BJ (cell line): ENCODE results near the gene CTNNBIP1. TPM values are rescaled to one million over a fixed set of nuclear protein-coding genes. Genes with fewer than 3 reads are reported as not detected.

ENCODE experiments used
- CTCF ChIA-PET: fragments of 350-600 bp; formaldehyde crosslinking; extraction: SDS; loops from one replicate; lab custom pipeline; 2021; ENCODE audit warnings: antibody characterized with exemption, inconsistent platforms; lab: Yijun Ruan, JAX
- POLR2A ChIA-PET: fragments of 300-600 bp; sonication (Branson Sonifier 250); formaldehyde crosslinking; extraction: SDS; loops from one replicate; lab custom pipeline; 2021; ENCODE audit warnings: antibody characterized with exemption; lab: Charles Lee
- DNase-seq: peaks from one replicate; pipeline ENCODE4 v3.0.0-alpha.2; 2011; ENCODE audit warnings: low read depth
- H3K27me3 ChIP-seq: 2 replicates; pipeline ENCODE4 v1.6.0; 2011; ENCODE audit warnings: low read length; ENCODE audit not compliant: control insufficient read depth, insufficient read depth
- H3K36me3 ChIP-seq: 2 replicates; pipeline ENCODE4 v1.5.1; 2011; ENCODE audit warnings: low read length; ENCODE audit not compliant: control insufficient read depth, insufficient read depth
- H3K4me3 ChIP-seq: 2 replicates; pipeline ENCODE4 v1.5.1; 2011; ENCODE audit warnings: low read depth, mild to moderate bottlenecking, control low read depth, low read length
- polyA plus RNA-seq: library from polyadenylated mRNA; depleted of rRNA; stranded (reverse); fragments of >200 nt; gene quantifications from 2 replicates; pipeline ENCODE4 v1.2.3, GENCODE V29; 2011
- TF ChIP-seq, protein P1 (sequence below): IDR thresholded peaks from 2 replicates; pipeline ENCODE4 v1.5.1; 2011; ENCODE audit warnings: low read depth, mild to moderate bottlenecking, control low read depth, inconsistent platforms, low read length, moderate library complexity; ENCODE audit not compliant: insufficient read depth

The CTNNBIP1 gene
- polyA plus RNA-seq, 1 experiment = 25.5 TPM

- no peak for DNase-seq
- Histone ChIP-seq H3K27me3 (no peaks in the 10 kb centered on the region), H3K4me3 (peak overlapping the region; percentile 91), H3K36me3 (peaks cover 2% of the 10 kb centered on the region; the same call in 1 of the 2 replicates)
- ChIA-PET POLR2A (no interaction called here), CTCF (interaction anchor here (0.6 to 4.5 kb wide), 14 partner anchors 8 to 316 kb away, joined by 3 to 45 read pairs (median 6); partner anchors contain the start of genes KIF1B and UBE4B)
- TF ChIP-seq, protein P1, sequence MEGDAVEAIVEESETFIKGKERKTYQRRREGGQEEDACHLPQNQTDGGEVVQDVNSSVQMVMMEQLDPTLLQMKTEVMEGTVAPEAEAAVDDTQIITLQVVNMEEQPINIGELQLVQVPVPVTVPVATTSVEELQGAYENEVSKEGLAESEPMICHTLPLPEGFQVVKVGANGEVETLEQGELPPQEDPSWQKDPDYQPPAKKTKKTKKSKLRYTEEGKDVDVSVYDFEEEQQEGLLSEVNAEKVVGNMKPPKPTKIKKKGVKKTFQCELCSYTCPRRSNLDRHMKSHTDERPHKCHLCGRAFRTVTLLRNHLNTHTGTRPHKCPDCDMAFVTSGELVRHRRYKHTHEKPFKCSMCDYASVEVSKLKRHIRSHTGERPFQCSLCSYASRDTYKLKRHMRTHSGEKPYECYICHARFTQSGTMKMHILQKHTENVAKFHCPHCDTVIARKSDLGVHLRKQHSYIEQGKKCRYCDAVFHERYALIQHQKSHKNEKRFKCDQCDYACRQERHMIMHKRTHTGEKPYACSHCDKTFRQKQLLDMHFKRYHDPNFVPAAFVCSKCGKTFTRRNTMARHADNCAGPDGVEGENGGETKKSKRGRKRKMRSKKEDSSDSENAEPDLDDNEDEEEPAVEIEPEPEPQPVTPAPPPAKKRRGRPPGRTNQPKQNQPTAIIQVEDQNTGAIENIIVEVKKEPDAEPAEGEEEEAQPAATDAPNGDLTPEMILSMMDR = peak; percentile 57
Observed at GRCh38 chr1:9942399-9942938, 32.4 kb upstream of the CTNNBIP1 start.

GRCh38 chr1:9929431-9930385, 19.6 kb upstream of the CTNNBIP1 start:
- no peak for DNase-seq
- ChIA-PET CTCF (no interaction called here), POLR2A (interaction anchor here (0.6 kb wide), 1 partner anchor 13 kb away, joined by 4 read pairs; no protein-coding TSS in a partner anchor)
- no peak overlapping the region for H3K4me3 ChIP-seq
- H3K36me3 ChIP-seq = no peaks in the 10 kb centered on the region; the same call in 1 of the 2 replicates
- TF ChIP-seq, protein P1 = no peak
- H3K27me3 ChIP-seq = no peaks in the 10 kb centered on the region

GRCh38 chr1:9927259-9927658, 17.2 kb upstream of the CTNNBIP1 start:
- DNase-seq = no peak
- ChIA-PET POLR2A (no interaction called here), CTCF (no interaction called here)
- Histone ChIP-seq H3K27me3 (no peaks in the 10 kb centered on the region), H3K36me3 (no peaks in the 10 kb centered on the region; the same call in 1 of the 2 replicates), H3K4me3 (no peak overlapping the region)
- TF ChIP-seq, protein P1 = no peak

- DNase-seq = no peak
- POLR2A ChIA-PET = no interaction called here
- Histone ChIP-seq H3K4me3 (no peak overlapping the region), H3K36me3 (no peaks in the 10 kb centered on the region), H3K27me3 (no peaks in the 10 kb centered on the region)
- TF ChIP-seq, protein P1 = no peak
- CTCF ChIA-PET = interaction anchor here (0.6 to 1.3 kb wide), 3 partner anchors 20 to 39 kb away, joined by 3 read pairs; partner anchors contain the start of genes LZIC and NMNAT1
Observed at GRCh38 chr1:9922342-9922741, 12.3 kb upstream of the CTNNBIP1 start.

DNA sequence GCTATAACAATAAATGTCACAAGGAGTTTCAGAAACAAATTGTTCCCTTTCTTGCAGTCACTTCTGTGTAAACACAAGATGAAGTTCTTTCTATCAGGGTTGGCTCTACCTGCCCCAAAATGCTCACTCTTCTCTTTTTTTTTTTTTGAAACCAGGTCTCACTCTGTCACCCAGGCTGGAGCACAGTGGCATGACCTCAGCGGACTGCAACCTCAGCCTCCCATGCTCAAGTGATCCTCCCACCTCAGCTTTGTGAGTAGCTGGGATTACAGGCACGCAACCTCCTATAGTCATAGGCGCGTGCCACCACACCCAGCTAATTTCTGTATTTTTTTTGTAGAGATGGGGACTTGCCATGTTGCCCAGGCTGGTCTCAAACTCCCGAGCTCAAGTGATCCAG, 10.5 kb upstream of the CTNNBIP1 start:
- Histone ChIP-seq H3K27me3 (no peaks in the 10 kb centered on the region), H3K36me3 (no peaks in the 10 kb centered on the region), H3K4me3 (no peak overlapping the region)
- DNase-seq = no peak
- POLR2A ChIA-PET = no interaction called here
- CTCF ChIA-PET = no interaction called here
- TF ChIP-seq, protein P1 = no peak
